Lung (tissue), 12 donors: Measurements from ENCODE around the gene CYP21A2. TPM values are rescaled to one million over a fixed set of nuclear protein-coding genes. Genes with fewer than 3 reads are reported as not detected.
"Not testable (repeated sequence)": the region's sequence is repeated elsewhere in the genome, so short reads cannot be mapped to it uniquely, and the experiment has no call there.

Source experiments
- ATAC-seq: fragments of 200-7000 bp; cut with Tn5 transposase; one replicate; pipeline ENCODE4 v1.9.1; 2020; ENCODE audit warnings: moderate number of reproducible peaks; ENCODE audit not compliant: insufficient read depth, low FRiP score
- DNase-seq, 3 donors: peaks; one replicate each; pipeline ENCODE4 v3.0.0-alpha.2; 2013 to 2017
- H3K27ac ChIP-seq, 2 donors: one replicate each; pipeline ENCODE4 v1.5.1; 2013; ENCODE audit warnings: mild to moderate bottlenecking in 2 of 2, moderate library complexity in 2 of 2, control low read depth in 1 of 2, inconsistent platforms in 1 of 2, low read depth in 1 of 2, low read length in 1 of 2
- H3K27me3 ChIP-seq, 3 donors: one replicate each; pipeline ENCODE4 v1.5.1; 2013; ENCODE audit warnings: low read length in 2 of 3; ENCODE audit not compliant: control insufficient read depth in 3 of 3, insufficient read depth in 3 of 3
- H3K36me3 ChIP-seq, 4 donors: one replicate each; pipeline ENCODE4 v1.5.1; 2013; ENCODE audit warnings: low read length in 4 of 4, mild to moderate bottlenecking in 1 of 4, moderate library complexity in 1 of 4; ENCODE audit not compliant: control insufficient read depth in 4 of 4, insufficient read depth in 4 of 4
- H3K4me1 ChIP-seq, 5 donors: one replicate each; pipeline ENCODE4 v1.5.1; 2013; ENCODE audit warnings: low read length in 5 of 5, mild to moderate bottlenecking in 2 of 5, moderate library complexity in 1 of 5; ENCODE audit not compliant: control insufficient read depth in 5 of 5, insufficient read depth in 5 of 5
- H3K4me3 ChIP-seq: one replicate; pipeline ENCODE4 v1.5.1; 2013; ENCODE audit warnings: mild to moderate bottlenecking, control low read depth, moderate library complexity
- H3K9ac ChIP-seq, 2 donors: one replicate each; pipeline ENCODE4 v1.5.1; 2013; ENCODE audit warnings: low read length in 2 of 2, control low read depth in 1 of 2; ENCODE audit not compliant: insufficient read depth in 1 of 2
- H3K9me3 ChIP-seq, 4 donors: one replicate each; pipeline ENCODE4 v1.5.1; 2013; ENCODE audit warnings: low read length in 3 of 4, mild to moderate bottlenecking in 1 of 4, moderate library complexity in 1 of 4; ENCODE audit not compliant: control insufficient read depth in 4 of 4, insufficient read depth in 3 of 4
- WGBS, 2 donors: extraction: QIAGEN DNeasy Blood & Tissue Kit; methylation state at CpG; one replicate each; pipeline ENCODE4 v1.1.7; 2013; 5-methylcytosine and 5-hydroxymethylcytosine counted together
- polyA plus RNA-seq, 2 donors: library from polyadenylated mRNA; stranded (reverse); fragments of 200-250 nt; gene quantifications; one replicate each; pipeline ENCODE4 v1.2.1, GENCODE V29; 2013
- total RNA-seq, 2 donors: library from RNA; depleted of rRNA in 1 of 2; stranded (reverse); fragments of >200 nt in 1 of 2; gene quantifications; one replicate each; pipeline ENCODE4 v1.2.1, GENCODE V29; 2014 to 2021
- TF ChIP-seq, protein P1 (sequence below): IDR thresholded peaks from 2 replicates; pipeline ENCODE4 v1.5.1; 2012; ENCODE audit warnings: mild to moderate bottlenecking; ENCODE audit errors: control extremely low read depth, extremely low read depth
- donor health status: control.
- donor health status: control.
- donor health status: Bipolar disorder and iron deficiency.
- donor health status: healthy.
- donor health status: DM: yes; HTN: yes; CAD: no.

Gene CYP21A2
- total and polyA plus RNA-seq, 4 donors = 0.43 to 1.9 (median 0.98) TPM

DNA sequence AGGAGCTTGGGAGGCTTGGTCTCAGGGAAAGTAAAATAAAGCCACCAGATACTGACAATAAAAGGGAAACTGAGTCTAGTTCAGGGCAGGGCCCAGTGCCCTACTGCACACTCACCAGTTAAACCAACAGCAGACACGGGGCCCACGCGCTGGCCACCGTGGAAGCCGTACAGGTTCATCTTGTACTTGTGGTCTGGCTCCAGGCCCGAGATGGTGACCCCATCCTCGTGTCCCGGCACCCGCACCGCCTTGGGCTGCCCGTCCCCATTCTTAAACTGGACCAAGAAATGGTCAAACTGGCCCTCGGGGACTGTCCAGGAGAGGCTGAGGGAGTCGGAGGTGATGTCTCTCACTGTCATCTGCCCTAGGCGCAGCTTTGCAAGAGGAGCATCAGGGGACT lies 26.5 kb downstream of the CYP21A2 start:
- no peak overlapping the region for H3K4me3 ChIP-seq
- ATAC-seq (no peak), DNase-seq (no peak)
- no peak overlapping the region for H3K9ac ChIP-seq
- TF ChIP-seq, protein P1, sequence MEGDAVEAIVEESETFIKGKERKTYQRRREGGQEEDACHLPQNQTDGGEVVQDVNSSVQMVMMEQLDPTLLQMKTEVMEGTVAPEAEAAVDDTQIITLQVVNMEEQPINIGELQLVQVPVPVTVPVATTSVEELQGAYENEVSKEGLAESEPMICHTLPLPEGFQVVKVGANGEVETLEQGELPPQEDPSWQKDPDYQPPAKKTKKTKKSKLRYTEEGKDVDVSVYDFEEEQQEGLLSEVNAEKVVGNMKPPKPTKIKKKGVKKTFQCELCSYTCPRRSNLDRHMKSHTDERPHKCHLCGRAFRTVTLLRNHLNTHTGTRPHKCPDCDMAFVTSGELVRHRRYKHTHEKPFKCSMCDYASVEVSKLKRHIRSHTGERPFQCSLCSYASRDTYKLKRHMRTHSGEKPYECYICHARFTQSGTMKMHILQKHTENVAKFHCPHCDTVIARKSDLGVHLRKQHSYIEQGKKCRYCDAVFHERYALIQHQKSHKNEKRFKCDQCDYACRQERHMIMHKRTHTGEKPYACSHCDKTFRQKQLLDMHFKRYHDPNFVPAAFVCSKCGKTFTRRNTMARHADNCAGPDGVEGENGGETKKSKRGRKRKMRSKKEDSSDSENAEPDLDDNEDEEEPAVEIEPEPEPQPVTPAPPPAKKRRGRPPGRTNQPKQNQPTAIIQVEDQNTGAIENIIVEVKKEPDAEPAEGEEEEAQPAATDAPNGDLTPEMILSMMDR = no peak
- no peaks in the 10 kb centered on the region for H3K9me3 ChIP-seq
- H3K36me3 ChIP-seq = peaks cover 0 to 16% (median 0%) of the 10 kb centered on the region in 4 donors
- no peaks in the 10 kb centered on the region for H3K27me3 ChIP-seq
- H3K27ac ChIP-seq = no peak overlapping the region
- 93 to 98% methylated on average over 14 of the region's 14 CpGs for WGBS, 2 donors
- H3K4me1 ChIP-seq = no peaks in the 10 kb centered on the region

DNA sequence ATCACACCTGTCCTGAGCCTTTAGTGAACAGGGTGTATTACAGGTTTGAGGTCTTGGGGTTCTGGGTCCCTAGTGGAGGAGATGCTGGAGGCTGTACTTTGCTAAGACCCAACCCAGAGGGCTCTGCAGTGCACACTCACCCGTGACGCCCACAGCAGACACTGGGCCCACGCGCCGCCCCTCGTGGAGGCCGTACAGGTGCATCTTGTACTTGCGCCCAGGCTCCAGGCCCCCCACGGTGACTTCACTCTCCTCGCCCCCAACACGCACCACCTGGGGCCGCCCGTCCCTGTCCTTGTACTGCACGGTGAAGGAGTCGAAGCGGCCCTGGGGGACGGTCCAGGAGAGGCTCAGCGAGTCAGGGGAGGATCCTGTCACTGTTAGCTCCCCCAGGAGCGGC lies 29.3 kb downstream of the CYP21A2 start:
- not testable (repeated sequence) for DNase-seq, ATAC-seq
- H3K36me3 ChIP-seq = peaks cover 0 to 26% (median 0%) of the 10 kb centered on the region in 4 donors

DNA sequence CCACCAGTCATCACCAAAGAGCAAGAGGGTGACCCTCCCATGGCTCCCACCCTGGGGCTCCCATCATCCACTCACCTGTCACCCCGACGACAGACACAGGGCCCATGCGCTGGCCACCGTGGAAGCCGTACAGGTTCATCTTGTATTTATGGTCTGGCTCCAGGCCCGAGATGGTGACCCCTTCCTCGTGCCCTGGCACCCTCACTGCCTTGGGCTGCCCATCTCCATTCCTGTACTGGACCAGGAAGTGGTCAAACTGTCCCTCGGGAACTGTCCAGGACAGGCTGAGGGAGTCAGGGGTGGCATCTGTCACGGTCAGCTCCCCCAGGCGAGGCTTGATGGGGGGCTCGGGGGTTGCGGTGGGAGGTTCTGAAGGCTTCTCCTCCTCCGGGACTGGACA lies 30.1 kb downstream of the CYP21A2 start:
- not testable (repeated sequence) for H3K27me3 ChIP-seq, DNase-seq, H3K4me1 ChIP-seq, H3K4me3 ChIP-seq, ATAC-seq, H3K9me3 ChIP-seq, H3K9ac ChIP-seq, H3K27ac ChIP-seq
- H3K36me3 ChIP-seq = peaks cover 0 to 31% (median 0%) of the 10 kb centered on the region in 4 donors
- 85 to 96% methylated on average over 13 of the region's 13 CpGs for WGBS, 2 donors

More for the DNA sequence above, 29.3 kb downstream of the CYP21A2 start:
- not testable (repeated sequence) for H3K27ac ChIP-seq, H3K27me3 ChIP-seq, H3K4me3 ChIP-seq, H3K9me3 ChIP-seq, H3K4me1 ChIP-seq, H3K9ac ChIP-seq
- WGBS, 2 donors = 90 to 92% methylated on average over 15 to 19 of the region's 19 CpGs

DNA sequence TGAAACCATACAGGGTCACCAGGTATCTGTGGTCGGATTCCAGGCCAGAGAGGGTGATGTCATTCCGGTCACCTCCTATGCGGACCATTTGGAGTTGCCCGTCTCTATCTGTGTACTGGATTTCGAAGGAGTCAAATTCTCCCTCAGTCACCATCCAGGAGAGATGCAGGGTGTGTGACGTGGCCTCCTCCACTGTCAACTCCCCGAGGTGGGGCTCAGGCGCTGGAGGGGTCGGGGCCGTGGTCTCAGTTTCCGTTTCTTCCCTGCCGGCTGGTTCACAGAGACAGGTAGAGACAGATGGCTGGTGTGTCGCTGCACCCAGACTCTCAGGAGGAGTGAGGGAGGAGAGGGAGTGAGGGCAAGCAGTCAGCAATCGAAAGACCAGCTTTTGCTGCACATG lies 30.7 kb downstream of the CYP21A2 start:
- Histone ChIP-seq H3K9ac (no peak overlapping the region), H3K36me3 (peaks cover 0 to 33% (median 0%) of the 10 kb centered on the region in 4 donors), H3K9me3 (no peaks in the 10 kb centered on the region), H3K27ac (no peak overlapping the region), H3K4me1 (peaks cover 0 to 5% (median 0%) of the 10 kb centered on the region in 5 donors), H3K4me3 (no peak overlapping the region), H3K27me3 (no peaks in the 10 kb centered on the region)
- TF ChIP-seq, protein P1 = no peak
- 90 to 97% methylated on average over 14 of the region's 14 CpGs for WGBS, 2 donors
- no peak for DNase-seq
- no peak for ATAC-seq
